ENCODE data around the gene POLD1. TPM values are rescaled to one million over a fixed set of nuclear protein-coding genes. Genes with fewer than 3 reads are reported as not detected.
"Not testable (repeated sequence)": the region's sequence is repeated elsewhere in the genome, so short reads cannot be mapped to it uniquely, and the experiment has no call there.

The POLD1 gene
- total RNA-seq, 2 experiments from 2014 or later: 119 to 233 TPM

DNA sequence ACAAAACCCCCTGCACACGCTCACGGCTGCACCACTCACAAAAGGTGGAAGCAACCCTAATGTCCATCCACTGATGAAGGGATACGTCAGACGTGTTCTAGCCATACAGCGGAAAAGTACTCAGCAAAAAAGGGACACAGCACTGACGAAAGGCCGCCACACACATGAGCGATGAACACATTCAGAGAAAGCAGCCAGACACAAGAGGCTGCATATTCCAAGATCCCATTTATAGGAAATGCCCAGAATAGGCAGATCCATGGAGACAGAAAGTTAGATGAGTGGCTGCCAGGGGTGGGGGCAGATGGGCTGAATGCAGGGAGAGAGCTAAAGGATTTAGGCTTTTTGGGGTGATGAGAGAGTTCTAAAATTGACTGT is 3.7 kb downstream of the POLD1 start:
- H3K27ac ChIP-seq (ENCODE audit: low read depth, low read length, poor library complexity, severe bottlenecking): no peak overlapping the region
- H4K20me1 ChIP-seq (ENCODE audit: insufficient read depth, low read length): peaks cover 4% of the 10 kb centered on the region; the same call in 1 of the 2 replicates
- H3K79me2 ChIP-seq (ENCODE audit: insufficient read depth, low read depth, low read length): peaks cover 73% of the 10 kb centered on the region
- H3K9me2 ChIP-seq (ENCODE audit: insufficient read depth, low read length): no peaks in the 10 kb centered on the region
- intact Hi-C loops (cut with micrococcal nuclease; ENCODE audit: unreplicated experiment): no loop called here
- no peak for TF ChIP-seq EZH2phosphoT487 (IDR thresholded peaks at IDR 0.05; ENCODE audit: borderline replicate concordance, low read depth, low read length)
- TF ChIP-seq, protein P1, sequence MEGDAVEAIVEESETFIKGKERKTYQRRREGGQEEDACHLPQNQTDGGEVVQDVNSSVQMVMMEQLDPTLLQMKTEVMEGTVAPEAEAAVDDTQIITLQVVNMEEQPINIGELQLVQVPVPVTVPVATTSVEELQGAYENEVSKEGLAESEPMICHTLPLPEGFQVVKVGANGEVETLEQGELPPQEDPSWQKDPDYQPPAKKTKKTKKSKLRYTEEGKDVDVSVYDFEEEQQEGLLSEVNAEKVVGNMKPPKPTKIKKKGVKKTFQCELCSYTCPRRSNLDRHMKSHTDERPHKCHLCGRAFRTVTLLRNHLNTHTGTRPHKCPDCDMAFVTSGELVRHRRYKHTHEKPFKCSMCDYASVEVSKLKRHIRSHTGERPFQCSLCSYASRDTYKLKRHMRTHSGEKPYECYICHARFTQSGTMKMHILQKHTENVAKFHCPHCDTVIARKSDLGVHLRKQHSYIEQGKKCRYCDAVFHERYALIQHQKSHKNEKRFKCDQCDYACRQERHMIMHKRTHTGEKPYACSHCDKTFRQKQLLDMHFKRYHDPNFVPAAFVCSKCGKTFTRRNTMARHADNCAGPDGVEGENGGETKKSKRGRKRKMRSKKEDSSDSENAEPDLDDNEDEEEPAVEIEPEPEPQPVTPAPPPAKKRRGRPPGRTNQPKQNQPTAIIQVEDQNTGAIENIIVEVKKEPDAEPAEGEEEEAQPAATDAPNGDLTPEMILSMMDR (conservative IDR thresholded peaks at IDR 0.05; ENCODE audit: low read length): no peak
- CTCF ChIA-PET (ENCODE audit: unreplicated experiment): no interaction called here
- no peak overlapping the region for H3K4me3 ChIP-seq (ENCODE audit: low read depth, low read length, poor library complexity, severe bottlenecking)
- no peak overlapping the region for H2AFZ ChIP-seq (ENCODE audit: low read length)
- H3K4me1 ChIP-seq (ENCODE audit: insufficient read depth, low read length, poor library complexity, severe bottlenecking): peaks cover 19% of the 10 kb centered on the region
- no TSS peak for BruUV-seq (replicated peaks)
- peaks cover 73% of the 10 kb centered on the region for H3K36me3 ChIP-seq (ENCODE audit: insufficient read depth, low read length)
- no peak for DNase-seq (ENCODE audit: low spot score)
- no peak overlapping the region for H3K4me2 ChIP-seq (ENCODE audit: low read length)
- H3K9me3 ChIP-seq (ENCODE audit: low read length): peaks cover 6% of the 10 kb centered on the region; the same call in 1 of the 2 replicates
- POLR2A ChIA-PET: no interaction called here

DNA sequence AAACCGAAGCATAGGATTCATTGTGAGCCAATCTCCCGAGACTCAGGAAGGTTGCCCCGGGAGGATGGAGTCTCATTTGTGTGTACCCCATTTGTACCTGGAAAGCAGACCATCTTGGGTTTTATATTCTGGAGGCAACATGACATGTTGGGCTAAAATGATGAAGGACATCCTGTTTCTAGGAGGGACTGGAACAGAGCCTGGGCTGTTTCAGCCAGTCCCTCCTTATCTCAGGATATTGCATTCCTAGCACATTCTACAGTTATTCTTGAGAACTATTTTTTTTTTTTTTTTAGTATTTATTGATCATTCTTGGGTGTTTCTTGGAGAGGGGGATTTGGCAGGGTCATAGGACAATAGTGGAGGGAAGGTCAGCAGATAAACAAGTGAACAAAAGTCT is 6.1 kb downstream of the POLD1 start:
- POLR2A ChIA-PET; CTCF ChIA-PET (ENCODE audit: unreplicated experiment); H3K9me2 ChIP-seq (ENCODE audit: insufficient read depth, low read length): not testable (repeated sequence)

DNA sequence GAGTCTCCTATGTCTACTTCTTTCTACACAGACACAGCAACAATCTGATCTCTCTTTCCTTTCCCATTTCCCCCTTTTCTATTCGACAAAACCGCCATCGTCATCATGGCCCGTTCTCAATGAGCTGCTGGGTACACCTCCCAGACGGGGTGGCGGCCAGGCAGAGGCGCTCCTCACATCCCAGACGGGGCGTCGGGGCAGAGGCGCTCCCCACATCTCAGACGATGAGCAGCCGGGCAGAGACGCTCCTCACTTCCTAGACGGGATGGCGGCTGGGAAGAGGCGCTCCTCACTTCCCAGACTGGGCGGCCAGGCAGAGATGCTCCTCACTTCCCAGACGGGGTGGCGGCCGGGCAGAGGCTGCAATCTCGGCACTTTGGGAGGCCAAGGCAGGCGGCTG is 6.8 kb downstream of the POLD1 start:
- BruUV-seq (replicated peaks): not testable (repeated sequence)

More for the DNA sequence above, 6.1 kb downstream of the POLD1 start:
- H3K4me1 ChIP-seq (ENCODE audit: insufficient read depth, low read length, poor library complexity, severe bottlenecking); H3K9me3 ChIP-seq (ENCODE audit: low read length); H3K4me3 ChIP-seq (ENCODE audit: low read depth, low read length, poor library complexity, severe bottlenecking); DNase-seq (ENCODE audit: low spot score); H2AFZ ChIP-seq (ENCODE audit: low read length); H3K27ac ChIP-seq (ENCODE audit: low read depth, low read length, poor library complexity, severe bottlenecking); H3K4me2 ChIP-seq (ENCODE audit: low read length); intact Hi-C loops (cut with micrococcal nuclease; ENCODE audit: unreplicated experiment); H4K20me1 ChIP-seq (ENCODE audit: insufficient read depth, low read length): not testable (repeated sequence)
- Histone ChIP-seq H3K79me2 (ENCODE audit: insufficient read depth, low read depth, low read length) (peaks cover 86% of the 10 kb centered on the region), H3K36me3 (ENCODE audit: insufficient read depth, low read length) (peaks cover 90% of the 10 kb centered on the region)
- BruUV-seq (replicated peaks): TSS peak; percentile 8

DNA sequence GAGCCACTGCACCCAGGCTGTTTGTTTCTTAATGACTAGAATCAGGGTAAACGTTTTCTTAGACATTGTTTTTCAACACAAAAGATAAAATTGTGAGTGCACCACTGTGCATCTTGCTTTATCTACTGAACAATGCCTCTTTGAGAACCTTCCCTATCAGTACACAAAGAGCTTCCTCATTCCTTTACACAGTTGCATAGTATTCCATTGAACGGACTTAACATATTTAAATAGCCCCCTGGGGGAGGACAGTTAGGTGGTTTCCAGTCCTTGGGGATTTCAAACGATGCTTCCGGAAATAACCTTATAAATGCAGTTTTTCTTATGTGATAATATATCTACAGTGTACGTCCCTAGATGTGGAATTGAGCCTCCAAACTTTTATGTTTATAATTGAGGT is 8.6 kb downstream of the POLD1 start:
- DNase-seq (ENCODE audit: low spot score): no peak
- POLR2A ChIA-PET: no interaction called here
- CTCF ChIA-PET (ENCODE audit: unreplicated experiment): no interaction called here
- Histone ChIP-seq H3K27ac (ENCODE audit: low read depth, low read length, poor library complexity, severe bottlenecking) (no peak overlapping the region), H3K9me2 (ENCODE audit: insufficient read depth, low read length) (no peaks in the 10 kb centered on the region), H2AFZ (ENCODE audit: low read length) (no peak overlapping the region), H3K4me1 (ENCODE audit: insufficient read depth, low read length, poor library complexity, severe bottlenecking) (no peaks in the 10 kb centered on the region), H3K4me2 (ENCODE audit: low read length) (no peak overlapping the region), H3K36me3 (ENCODE audit: insufficient read depth, low read length) (peaks cover 81% of the 10 kb centered on the region), H3K4me3 (ENCODE audit: low read depth, low read length, poor library complexity, severe bottlenecking) (no peak overlapping the region), H4K20me1 (ENCODE audit: insufficient read depth, low read length) (no peaks in the 10 kb centered on the region), H3K79me2 (ENCODE audit: insufficient read depth, low read depth, low read length) (peaks cover 77% of the 10 kb centered on the region), H3K9me3 (ENCODE audit: low read length) (peaks cover 6% of the 10 kb centered on the region; the same call in 1 of the 2 replicates)
- intact Hi-C loops (cut with micrococcal nuclease; ENCODE audit: unreplicated experiment): no loop called here
- BruUV-seq (replicated peaks): no TSS peak
- TF ChIP-seq, protein P1 (conservative IDR thresholded peaks at IDR 0.05; ENCODE audit: low read length): no peak
- no peak for TF ChIP-seq EZH2phosphoT487 (IDR thresholded peaks at IDR 0.05; ENCODE audit: borderline replicate concordance, low read depth, low read length)

More for the DNA sequence above, 6.8 kb downstream of the POLD1 start:
- H3K4me3 ChIP-seq (ENCODE audit: low read depth, low read length, poor library complexity, severe bottlenecking); H3K27ac ChIP-seq (ENCODE audit: low read depth, low read length, poor library complexity, severe bottlenecking); H3K4me1 ChIP-seq (ENCODE audit: insufficient read depth, low read length, poor library complexity, severe bottlenecking); POLR2A ChIA-PET; DNase-seq (ENCODE audit: low spot score); H4K20me1 ChIP-seq (ENCODE audit: insufficient read depth, low read length); intact Hi-C loops (cut with micrococcal nuclease; ENCODE audit: unreplicated experiment); H3K4me2 ChIP-seq (ENCODE audit: low read length); H2AFZ ChIP-seq (ENCODE audit: low read length); H3K9me2 ChIP-seq (ENCODE audit: insufficient read depth, low read length); H3K9me3 ChIP-seq (ENCODE audit: low read length); CTCF ChIA-PET (ENCODE audit: unreplicated experiment): not testable (repeated sequence)
- Histone ChIP-seq H3K36me3 (ENCODE audit: insufficient read depth, low read length) (peaks cover 92% of the 10 kb centered on the region), H3K79me2 (ENCODE audit: insufficient read depth, low read depth, low read length) (peaks cover 85% of the 10 kb centered on the region)

Data from OCI-LY7 (cell line).